ENCODE data around the gene NFASC.

DNA sequence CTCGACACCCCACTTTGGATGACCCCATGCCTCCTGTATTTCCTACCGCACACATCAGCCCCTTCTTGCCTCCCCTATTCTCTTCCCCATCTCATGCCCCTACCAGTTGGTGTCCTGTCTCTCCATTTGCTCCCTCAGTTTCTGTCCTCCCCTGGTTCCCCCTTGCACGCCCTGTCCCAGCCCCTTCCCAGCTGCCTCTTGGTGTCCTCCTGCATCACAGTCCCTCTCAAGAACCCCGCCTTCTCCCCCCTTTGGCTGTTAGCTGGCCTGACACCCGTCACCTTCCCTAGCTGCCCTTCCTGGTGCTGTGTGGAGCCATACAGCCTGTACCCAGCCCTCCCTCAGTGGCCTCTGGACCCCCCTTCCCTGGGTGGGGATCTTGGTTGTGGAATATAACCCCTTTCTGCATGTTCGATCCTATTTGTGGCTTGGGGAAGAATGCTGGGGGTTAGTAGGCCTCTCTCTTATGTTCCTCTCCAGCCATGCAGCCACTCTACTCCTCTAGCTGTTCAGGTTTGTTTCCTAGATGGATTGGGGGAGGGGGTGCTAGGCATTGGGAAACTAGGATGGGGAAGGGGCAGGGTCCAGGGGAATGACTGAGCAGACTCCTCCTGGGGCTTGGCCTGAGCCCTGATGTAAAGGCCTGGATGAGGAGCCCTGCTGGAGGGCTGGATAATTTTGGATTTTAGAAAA, 41.4 kb upstream of the NFASC start:
- TF ChIP-seq POLR2A (IDR thresholded peaks at IDR 0.05) = no peak
- TF ChIP-seq, protein P1, sequence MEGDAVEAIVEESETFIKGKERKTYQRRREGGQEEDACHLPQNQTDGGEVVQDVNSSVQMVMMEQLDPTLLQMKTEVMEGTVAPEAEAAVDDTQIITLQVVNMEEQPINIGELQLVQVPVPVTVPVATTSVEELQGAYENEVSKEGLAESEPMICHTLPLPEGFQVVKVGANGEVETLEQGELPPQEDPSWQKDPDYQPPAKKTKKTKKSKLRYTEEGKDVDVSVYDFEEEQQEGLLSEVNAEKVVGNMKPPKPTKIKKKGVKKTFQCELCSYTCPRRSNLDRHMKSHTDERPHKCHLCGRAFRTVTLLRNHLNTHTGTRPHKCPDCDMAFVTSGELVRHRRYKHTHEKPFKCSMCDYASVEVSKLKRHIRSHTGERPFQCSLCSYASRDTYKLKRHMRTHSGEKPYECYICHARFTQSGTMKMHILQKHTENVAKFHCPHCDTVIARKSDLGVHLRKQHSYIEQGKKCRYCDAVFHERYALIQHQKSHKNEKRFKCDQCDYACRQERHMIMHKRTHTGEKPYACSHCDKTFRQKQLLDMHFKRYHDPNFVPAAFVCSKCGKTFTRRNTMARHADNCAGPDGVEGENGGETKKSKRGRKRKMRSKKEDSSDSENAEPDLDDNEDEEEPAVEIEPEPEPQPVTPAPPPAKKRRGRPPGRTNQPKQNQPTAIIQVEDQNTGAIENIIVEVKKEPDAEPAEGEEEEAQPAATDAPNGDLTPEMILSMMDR (IDR thresholded peaks at IDR 0.05) = no peak
- TF ChIP-seq EP300 (IDR thresholded peaks at IDR 0.05) = no peak
- no peak for TF ChIP-seq POLR2AphosphoS5 (IDR thresholded peaks at IDR 0.05)

All from sigmoid colon (tissue), 4 donors.